ENCODE data around the gene RNF144A. TPM values are rescaled to one million over a fixed set of nuclear protein-coding genes. Genes with fewer than 3 reads are reported as not detected.

RNF144A gene
- total RNA-seq, 6 experiments from 2014 or later: 1.2 to 3.2 (median 2.0) TPM

- 86% methylated on average over 6 of the region's 10 CpGs for WGBS (ENCODE audit: insufficient coverage, low coverage, low lambda C conversion rate, missing lambda C conversion rate)
- Histone ChIP-seq H3K27ac (no peak overlapping the region), H3K4me1 (peaks cover 0 to 6% (median 1%) of the 10 kb centered on the region in 4 donors), H3K27me3 (no peaks in the 10 kb centered on the region), H3K36me3 (no peaks in the 10 kb centered on the region), H3K9me3 (no peaks in the 10 kb centered on the region), H3K4me3 (no peak overlapping the region)
- ATAC-seq: no peak
- DNase-seq: no peak
- TF ChIP-seq CTCF (IDR thresholded peaks at IDR 0.05) (no peak), POLR2A (IDR thresholded peaks at IDR 0.05) (no peak)
- intact Hi-C loops (cut with DNase I): no loop called here
These were observed 6.1 kb downstream of the RNF144A start for GRCh38 chr2:6923319-6923718.

- TF ChIP-seq CTCF (IDR thresholded peaks at IDR 0.05) (no peak), POLR2A (IDR thresholded peaks at IDR 0.05) (no peak)
- DNase-seq (no peak), ATAC-seq (no peak)
- Histone ChIP-seq H3K27me3 (no peaks in the 10 kb centered on the region), H3K4me1 (peaks cover 0 to 6% (median 1%) of the 10 kb centered on the region in 4 donors), H3K27ac (no peak overlapping the region), H3K9me3 (no peaks in the 10 kb centered on the region), H3K36me3 (no peaks in the 10 kb centered on the region), H3K4me3 (no peak overlapping the region)
- intact Hi-C loops (cut with DNase I): no loop called here
- WGBS (ENCODE audit: insufficient coverage, low coverage, low lambda C conversion rate, missing lambda C conversion rate): 90% methylated on average over 12 of the region's 19 CpGs
These were observed 7.1 kb downstream of the RNF144A start for GRCh38 chr2:6924101-6924923.

- H3K27ac ChIP-seq: no peak overlapping the region
- no peaks in the 10 kb centered on the region for H3K27me3 ChIP-seq
- ATAC-seq (no peak), DNase-seq (no peak)
- no peaks in the 10 kb centered on the region for H3K9me3 ChIP-seq
- H3K4me3 ChIP-seq: no peak overlapping the region
- peaks cover 0 to 6% (median 1%) of the 10 kb centered on the region in 4 donors for H3K4me1 ChIP-seq
- TF ChIP-seq POLR2A (IDR thresholded peaks at IDR 0.05) (no peak), CTCF (IDR thresholded peaks at IDR 0.05) (no peak)
- intact Hi-C loops (cut with DNase I): no loop called here
- H3K36me3 ChIP-seq: no peaks in the 10 kb centered on the region
- WGBS (ENCODE audit: insufficient coverage, low coverage, low lambda C conversion rate, missing lambda C conversion rate): 80% methylated on average over 6 of the region's 7 CpGs
These were observed 7.8 kb downstream of the RNF144A start for GRCh38 chr2:6924924-6925409.

- Histone ChIP-seq H3K4me1 (peaks cover 0 to 6% (median under 1%) of the 10 kb centered on the region in 4 donors), H3K27me3 (no peaks in the 10 kb centered on the region), H3K36me3 (no peaks in the 10 kb centered on the region), H3K9me3 (no peaks in the 10 kb centered on the region), H3K4me3 (no peak overlapping the region), H3K27ac (no peak overlapping the region)
- no peak for TF ChIP-seq CTCF (IDR thresholded peaks at IDR 0.05)
- no peak for TF ChIP-seq POLR2A (IDR thresholded peaks at IDR 0.05)
- DNase-seq (no peak), ATAC-seq (no peak)
- intact Hi-C loops (cut with DNase I): no loop called here
- WGBS (ENCODE audit: insufficient coverage, low coverage, low lambda C conversion rate, missing lambda C conversion rate): 90% methylated on average over 8 of the region's 14 CpGs
These were observed 9.0 kb downstream of the RNF144A start for GRCh38 chr2:6926071-6926732.

All from right lobe of liver (tissue), 6 donors.